H1 (cell line): ENCODE measurements around the gene SYF2. TPM values are rescaled to one million over a fixed set of nuclear protein-coding genes. Genes with fewer than 3 reads are reported as not detected.

ENCODE experiments used
- CTCF ChIA-PET: fragments of 300-600 bp; sonication (Branson Sonifier 250); formaldehyde crosslinking; loops from one replicate; lab custom pipeline; 2021; ENCODE audit not compliant: partially characterized antibody; lab: Charles Lee
- POLR2A ChIA-PET: fragments of 300-600 bp; sonication (Branson Sonifier 250); formaldehyde crosslinking; loops from one replicate; lab custom pipeline; 2021; ENCODE audit warnings: inconsistent platforms; ENCODE audit not compliant: partially characterized antibody; lab: Charles Lee
- DNase-seq, 2 experiments: peaks; one replicate each; pipeline versions ENCODE4 v3.0.0 to v3.0.0-alpha.2; 2010 to 2022; ENCODE audit warnings: low spot score in 2 of 2, low read depth in 1 of 2, mixed read lengths in 1 of 2
- FAIRE-seq: peaks from 2 replicates; lab custom pipeline; 2011; peaks lifted over from hg19 to GRCh38; lab: Jason Lieb, UNC
- H2AFZ ChIP-seq: 2 replicates; pipeline ENCODE4 v1.8.1; 2012; ENCODE audit warnings: low read length, inconsistent platforms
- H2AK5ac ChIP-seq: 2 replicates; pipeline ENCODE4 v1.6.1; 2013; ENCODE audit warnings: low read depth, low read length
- H2BK120ac ChIP-seq: replicated peaks from 2 replicates; pipeline ENCODE3; 2013; ENCODE audit warnings: low read depth, low read length, inconsistent platforms
- H2BK12ac ChIP-seq: 2 replicates; pipeline ENCODE4 v1.6.1; 2013; ENCODE audit warnings: low read depth, low read length
- H2BK15ac ChIP-seq: 2 replicates; pipeline ENCODE4 v1.6.1; 2013; ENCODE audit warnings: low read length
- H2BK20ac ChIP-seq: 2 replicates; pipeline ENCODE4 v1.6.1; 2013; ENCODE audit warnings: low read length
- H2BK5ac ChIP-seq: 2 replicates; pipeline ENCODE4 v1.6.1; 2013; ENCODE audit warnings: low read depth, low read length
- H3K14ac ChIP-seq: 2 replicates; pipeline ENCODE4 v1.6.1; 2013; ENCODE audit warnings: inconsistent platforms; ENCODE audit not compliant: insufficient read length
- H3K18ac ChIP-seq: 2 replicates; pipeline ENCODE4 v1.6.1; 2013; ENCODE audit warnings: low read length; ENCODE audit errors: extremely low read depth
- H3K23ac ChIP-seq: 2 replicates; pipeline ENCODE4 v1.6.1; 2013; ENCODE audit warnings: inconsistent platforms; ENCODE audit not compliant: insufficient read length
- H3K23me2 ChIP-seq: 2 replicates; pipeline ENCODE4 v1.6.1; 2013; ENCODE audit warnings: low read depth, low read length
- H3K27ac ChIP-seq: 2 replicates; pipeline ENCODE4 v1.6.1; 2011; ENCODE audit warnings: low read depth, low read length, inconsistent platforms
- H3K27me3 ChIP-seq, 4 experiments: replicated peaks in 1 of 4; 1 replicate in 1 of 4; 2 replicates in 3 of 4; pipeline versions ENCODE4 v1.6.1 to v1.8.1; 2011 to 2013; ENCODE audit warnings: low read length in 3 of 4, mild to moderate bottlenecking in 3 of 4, inconsistent platforms in 2 of 4, mixed read lengths in 2 of 4, moderate library complexity in 1 of 4; ENCODE audit not compliant: control insufficient read depth in 3 of 4, insufficient read depth in 3 of 4; ENCODE audit errors: extremely low read depth in 1 of 4
- H3K36me3 ChIP-seq, 4 experiments: 2 replicates each; pipeline versions ENCODE4 v1.6.1 to v1.8.1; 2011 to 2013; ENCODE audit warnings: mild to moderate bottlenecking in 4 of 4, low read length in 3 of 4, moderate library complexity in 2 of 4, control low read depth in 1 of 4, inconsistent platforms in 1 of 4; ENCODE audit not compliant: insufficient read depth in 4 of 4, control insufficient read depth in 2 of 4
- H3K4ac ChIP-seq: replicated peaks from 2 replicates; pipeline ENCODE3; 2013; ENCODE audit warnings: low read length, low read depth, mixed read lengths, inconsistent platforms; ENCODE audit not compliant: insufficient read length
- H3K4me1 ChIP-seq, 4 experiments: replicated peaks in 1 of 4; 1 replicate in 1 of 4; 2 replicates in 3 of 4; pipeline versions ENCODE4 v1.6.1 to v1.8.1; 2011 to 2013; ENCODE audit warnings: low read length in 3 of 4, inconsistent platforms in 2 of 4, mixed read lengths in 1 of 4; ENCODE audit not compliant: insufficient read depth in 4 of 4, control insufficient read depth in 3 of 4
- H3K4me2 ChIP-seq, 2 experiments: 2 replicates each; pipeline versions ENCODE4 v1.6.1 to v1.8.1; 2011 to 2013; ENCODE audit warnings: low read depth in 2 of 2, low read length in 2 of 2, control low read depth in 1 of 2, inconsistent platforms in 1 of 2, mild to moderate bottlenecking in 1 of 2; ENCODE audit not compliant: insufficient read depth in 1 of 2
- H3K4me3 ChIP-seq, 4 experiments: fragments of 200-600, 300-600 bp in 1 of 4; sonication (generic), shearing (Covaris generic), sonication (Bioruptor Twin) in 1 of 4; 2 replicates each; pipeline versions ENCODE4 v1.5.1 to v1.8.1; 2011 to 2016; ENCODE audit warnings: low read length in 4 of 4, low read depth in 3 of 4, control low read depth in 2 of 4, inconsistent platforms in 2 of 4, mild to moderate bottlenecking in 2 of 4, mixed read lengths in 1 of 4, moderate library complexity in 1 of 4; ENCODE audit not compliant: insufficient read depth in 2 of 4; ENCODE audit errors: extremely low read depth in 1 of 4
- H3K56ac ChIP-seq: replicated peaks from 2 replicates; pipeline ENCODE3; 2013; ENCODE audit warnings: low read depth, mild to moderate bottlenecking, mixed read lengths, low read length, inconsistent platforms; ENCODE audit not compliant: insufficient read length
- H3K79me1 ChIP-seq: 2 replicates; pipeline ENCODE4 v1.6.1; 2013; ENCODE audit warnings: low read depth, low read length, control low read depth
- H3K79me2 ChIP-seq, 2 experiments: 2 replicates each; pipeline versions ENCODE4 v1.6.1 to v1.8.1; 2012 to 2013; ENCODE audit warnings: low read length in 2 of 2, mild to moderate bottlenecking in 2 of 2, inconsistent platforms in 1 of 2; ENCODE audit not compliant: insufficient read depth in 2 of 2, control insufficient read depth in 1 of 2
- H3K9ac ChIP-seq, 4 experiments: replicated peaks in 1 of 4; 1 replicate in 1 of 4; 2 replicates in 3 of 4; pipeline versions ENCODE4 v1.6.1 to v1.8.1; 2011 to 2013; ENCODE audit warnings: low read depth in 3 of 4, low read length in 3 of 4, control low read depth in 2 of 4, mild to moderate bottlenecking in 2 of 4, moderate library complexity in 2 of 4, inconsistent platforms in 1 of 4; ENCODE audit errors: extremely low read depth in 1 of 4
- H3K9me3 ChIP-seq, 2 experiments: 2 replicates each; pipeline versions ENCODE4 v1.6.1 to v1.8.1; 2012 to 2013; ENCODE audit warnings: mild to moderate bottlenecking in 2 of 2, moderate library complexity in 2 of 2, control low read depth in 1 of 2, inconsistent platforms in 1 of 2, low read depth in 1 of 2, low read length in 1 of 2, mixed read lengths in 1 of 2; ENCODE audit not compliant: insufficient read depth in 2 of 2
- H4K20me1 ChIP-seq, 2 experiments: replicated peaks in 1 of 2; 2 replicates each; pipeline versions ENCODE3 to v1.8.1; 2011 to 2013; ENCODE audit warnings: inconsistent platforms in 2 of 2, low read length in 2 of 2, mild to moderate bottlenecking in 1 of 2; ENCODE audit not compliant: insufficient read depth in 2 of 2, control insufficient read depth in 1 of 2
- H4K5ac ChIP-seq: 2 replicates; pipeline ENCODE4 v1.6.1; 2013; ENCODE audit warnings: low read length, low read depth, mixed read lengths, inconsistent platforms; ENCODE audit not compliant: insufficient read length
- H4K8ac ChIP-seq: 2 replicates; pipeline ENCODE4 v1.8.0; 2013; ENCODE audit warnings: mild to moderate bottlenecking, moderate library complexity, low read length, inconsistent platforms; ENCODE audit not compliant: insufficient read depth; ENCODE audit errors: extremely low read depth
- H4K91ac ChIP-seq: replicated peaks from 2 replicates; pipeline ENCODE3; 2013; ENCODE audit warnings: low read length, mixed read lengths, inconsistent platforms; ENCODE audit not compliant: insufficient read length
- CBX5 ChIP-seq: fragments of 300-800, 300-1000 bp; sonication (generic); IDR thresholded peaks from 2 replicates; pipeline ENCODE4 v1.7.1; 2016; ENCODE audit warnings: antibody characterized with exemption, low read length, low read depth
- CBX8 ChIP-seq: fragments of 300-800, 300-1000 bp; sonication (generic); IDR thresholded peaks from 2 replicates; pipeline ENCODE4 v1.7.1; 2016; ENCODE audit warnings: low read depth, low read length, borderline replicate concordance
- CEBPB ChIP-seq: IDR thresholded peaks from 2 replicates; pipeline ENCODE4 v1.6.1; 2012; ENCODE audit warnings: low read depth, low read length
- CREB1 ChIP-seq: IDR thresholded peaks from 2 replicates; pipeline ENCODE4 v1.6.1; 2012; ENCODE audit warnings: inconsistent platforms
- EP300 ChIP-seq, 2 experiments: IDR thresholded peaks; 1 replicate in 1 of 2; 2 replicates in 1 of 2; pipeline ENCODE4 v1.6.1; 2011 to 2012; ENCODE audit warnings: low read depth in 2 of 2, low read length in 2 of 2, mild to moderate bottlenecking in 2 of 2, borderline replicate concordance in 1 of 2, inconsistent platforms in 1 of 2, moderate library complexity in 1 of 2
- GTF2F1 ChIP-seq: IDR thresholded peaks from 2 replicates; pipeline ENCODE4 v1.6.1; 2012; ENCODE audit warnings: low read depth, low read length, improper control_type of control experiment, borderline replicate concordance
- JUND ChIP-seq: IDR thresholded peaks from 2 replicates; pipeline ENCODE4 v1.6.1; 2011; ENCODE audit warnings: mild to moderate bottlenecking, improper control_type of control experiment, low read length
- KDM4A ChIP-seq: IDR thresholded peaks from one replicate; pipeline ENCODE4 v1.7.1; 2012; ENCODE audit warnings: low read depth, mild to moderate bottlenecking, moderate library complexity, low read length, inconsistent platforms; ENCODE audit not compliant: severe bottlenecking
- RNF2 ChIP-seq: fragments of 200-900, 300-1000 bp; sonication (generic); IDR thresholded peaks from 2 replicates; pipeline ENCODE4 v1.7.1; 2016; ENCODE audit warnings: borderline replicate concordance, low read depth, mild to moderate bottlenecking, antibody characterized with exemption, low read length; ENCODE audit not compliant: poor library complexity, severe bottlenecking; ENCODE audit errors: missing control alignments
- RXRA ChIP-seq: IDR thresholded peaks from 2 replicates; pipeline ENCODE4 v1.6.1; 2011; ENCODE audit warnings: low read depth, mild to moderate bottlenecking, low read length, moderate library complexity; ENCODE audit not compliant: insufficient read depth
- SIN3A ChIP-seq, 2 experiments: IDR thresholded peaks in 1 of 2; conservative IDR thresholded peaks in 1 of 2; 2 replicates each; pipeline ENCODE4 v1.6.1; 2011 to 2012; ENCODE audit warnings: low read length in 2 of 2, improper control_type of control experiment in 1 of 2, low read depth in 1 of 2, mild to moderate bottlenecking in 1 of 2
- SIX5 ChIP-seq: IDR thresholded peaks from 2 replicates; pipeline ENCODE4 v1.6.1; 2011; ENCODE audit warnings: mild to moderate bottlenecking, low read depth, low read length
- ZNF274 ChIP-seq: IDR thresholded peaks from 2 replicates; pipeline ENCODE4 v1.7.0; 2012; ENCODE audit warnings: low read length, borderline replicate concordance; ENCODE audit errors: extremely low read depth
- WGBS, 2 experiments: shearing (Covaris generic) in 1 of 2; methylation state at CpG; one replicate each; pipeline versions ENCODE4 v1.1.6 to v1.1.7; 2013 to 2015; ENCODE audit warnings: low lambda C conversion rate in 2 of 2, mixed read lengths in 2 of 2, inconsistent platforms in 1 of 2, low coverage in 1 of 2, missing lambda C conversion rate in 1 of 2; ENCODE audit not compliant: insufficient replicate concordance in 2 of 2, insufficient coverage in 1 of 2, insufficient read length in 1 of 2; ENCODE audit errors: extremely low coverage in 1 of 2, missing lambda C conversion rate in 1 of 2; 5-methylcytosine and 5-hydroxymethylcytosine counted together
- polyA plus RNA-seq, 7 experiments: library from polyadenylated mRNA; depleted of rRNA in 3 of 7; stranded (reverse) in 5 of 7; unstranded in 2 of 7; fragments of >200 nt in 5 of 7; fragments of 200-250 nt in 2 of 7; gene quantifications; 1 replicate in 5 of 7; 2 replicates in 1 of 7; 4 replicates in 1 of 7; pipeline versions ENCODE4 v1.2.1 to v1.2.3, GENCODE V29; 2011 to 2013; ENCODE audit warnings: missing spikeins in 2 of 7, mixed read lengths in 2 of 7
- total RNA-seq: library from RNA; stranded (reverse); fragmentation: NEBNext Ultra II Directional; extraction: Animal tissue kit (Norgen Biotek cat#: 25700); gene quantifications from 2 replicates; pipeline ENCODE4 v1.2.1, GENCODE V29; 2021

The SYF2 gene
- total and polyA plus RNA-seq, 2 of the 8 experiments (the other 6 are each of a cell fraction or from before 2014, with no cell fraction given): 7.5 to 33.0 TPM

- ChIA-PET CTCF (interaction anchor here (0.6 kb wide), 1 partner anchor 212 kb away, joined by 3 read pairs; no protein-coding TSS in a partner anchor), POLR2A (interaction anchor here (1.0 to 5.0 kb wide), 6 partner anchors 8 to 110 kb away, joined by 3 to 66 read pairs (median 3); partner anchors contain the start of gene SYF2)
- Histone ChIP-seq H2BK120ac (no peak overlapping the region), H3K79me1 (peaks cover 6% of the 10 kb centered on the region), H4K91ac (no peak overlapping the region), H3K9me3 (no peaks in the 10 kb centered on the region), H3K23me2 (peaks cover 11% of the 10 kb centered on the region), H2BK12ac (no peak overlapping the region), H2BK5ac (no peak overlapping the region), H2AFZ (no peak overlapping the region), H3K36me3 (peaks cover 15 to 34% (median 22%) of the 10 kb centered on the region in 4 experiments), H4K8ac (no peak overlapping the region), H3K4ac (no peak overlapping the region), H3K4me3 (peak overlapping the region in 1 of 4 experiments; percentile 95; a peak in 3 of 8 replicates), H3K27ac (no peak overlapping the region), H3K4me2 (peak overlapping the region in 1 of 2 experiments; percentile 87; a peak in 2 of 4 replicates), H2BK20ac (no peak overlapping the region), H2BK15ac (no peak overlapping the region), H3K18ac (no peak overlapping the region), H3K79me2 (peaks cover 3 to 24% of the 10 kb centered on the region in 2 experiments; a peak in 3 of 4 replicates), H3K9ac (no peak overlapping the region), H4K5ac (no peak overlapping the region), H3K23ac (no peak overlapping the region), H3K56ac (no peak overlapping the region), H3K27me3 (no peaks in the 10 kb centered on the region), H3K14ac (no peak overlapping the region), H2AK5ac (no peak overlapping the region), H3K4me1 (peaks cover 0 to 4% (median 0%) of the 10 kb centered on the region in 4 experiments; a peak in 2 of 7 replicates), H4K20me1 (peaks cover 6 to 8% of the 10 kb centered on the region in 2 experiments)
- WGBS, 2 experiments: 96% methylated on average over 5 of the region's 5 CpGs; no CpG with 5 or more reads in 1 of the 2 experiments
- DNase-seq (no peak), FAIRE-seq (no peak)
- TF ChIP-seq KDM4A (no peak), EP300 (IDR thresholded peaks at IDR 0.05; ENCODE audit: borderline replicate concordance in 1 of 2, low read depth in 2 of 2, low read length in 2 of 2) (no peak), JUND (no peak), CREB1 (no peak), GTF2F1 (no peak), RNF2 (no peak), CBX8 (no peak), SIX5 (no peak), CBX5 (no peak), RXRA (no peak), CEBPB (no peak), SIN3A (conservative IDR thresholded peaks at IDR 0.05 in 1 of 2, IDR thresholded peaks at IDR 0.05 in 1 of 2; ENCODE audit: low read depth in 1 of 2, low read length in 2 of 2) (no peak), ZNF274 (no peak)
Measured at GRCh38 chr1:25245393-25245792, 13.1 kb upstream of the SYF2 start.
